ENCODE results near the gene FASTKD1.

GRCh38 chr2:169562519-169562918 lies 11.1 kb downstream of the FASTKD1 start:
- TF ChIP-seq, protein P1, sequence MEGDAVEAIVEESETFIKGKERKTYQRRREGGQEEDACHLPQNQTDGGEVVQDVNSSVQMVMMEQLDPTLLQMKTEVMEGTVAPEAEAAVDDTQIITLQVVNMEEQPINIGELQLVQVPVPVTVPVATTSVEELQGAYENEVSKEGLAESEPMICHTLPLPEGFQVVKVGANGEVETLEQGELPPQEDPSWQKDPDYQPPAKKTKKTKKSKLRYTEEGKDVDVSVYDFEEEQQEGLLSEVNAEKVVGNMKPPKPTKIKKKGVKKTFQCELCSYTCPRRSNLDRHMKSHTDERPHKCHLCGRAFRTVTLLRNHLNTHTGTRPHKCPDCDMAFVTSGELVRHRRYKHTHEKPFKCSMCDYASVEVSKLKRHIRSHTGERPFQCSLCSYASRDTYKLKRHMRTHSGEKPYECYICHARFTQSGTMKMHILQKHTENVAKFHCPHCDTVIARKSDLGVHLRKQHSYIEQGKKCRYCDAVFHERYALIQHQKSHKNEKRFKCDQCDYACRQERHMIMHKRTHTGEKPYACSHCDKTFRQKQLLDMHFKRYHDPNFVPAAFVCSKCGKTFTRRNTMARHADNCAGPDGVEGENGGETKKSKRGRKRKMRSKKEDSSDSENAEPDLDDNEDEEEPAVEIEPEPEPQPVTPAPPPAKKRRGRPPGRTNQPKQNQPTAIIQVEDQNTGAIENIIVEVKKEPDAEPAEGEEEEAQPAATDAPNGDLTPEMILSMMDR (IDR thresholded peaks at IDR 0.05), result no peak
- TF ChIP-seq USF2 (IDR thresholded peaks at IDR 0.05) (no peak), POLR2A (IDR thresholded peaks at IDR 0.05; ENCODE audit: low read length) (no peak), RFX5 (IDR thresholded peaks at IDR 0.05) (no peak), HDAC2 (IDR thresholded peaks at IDR 0.05) (no peak), POLR2AphosphoS2 (conservative IDR thresholded peaks at IDR 0.05; ENCODE audit: low read length) (no peak), ZNF302 (CRISPR knock-in tag; IDR thresholded peaks at IDR 0.05) (no peak), CHD2 (IDR thresholded peaks at IDR 0.05; ENCODE audit: low read length, partially characterized antibody) (no peak), JUN (IDR thresholded peaks at IDR 0.05) (no peak), MAFK (IDR thresholded peaks at IDR 0.05; ENCODE audit: partially characterized antibody) (no peak), EP300 (IDR thresholded peaks at IDR 0.05) (no peak), KDM1A (IDR thresholded peaks at IDR 0.05; ENCODE audit: low read depth) (no peak)
- TF ChIP-seq, protein P2, sequence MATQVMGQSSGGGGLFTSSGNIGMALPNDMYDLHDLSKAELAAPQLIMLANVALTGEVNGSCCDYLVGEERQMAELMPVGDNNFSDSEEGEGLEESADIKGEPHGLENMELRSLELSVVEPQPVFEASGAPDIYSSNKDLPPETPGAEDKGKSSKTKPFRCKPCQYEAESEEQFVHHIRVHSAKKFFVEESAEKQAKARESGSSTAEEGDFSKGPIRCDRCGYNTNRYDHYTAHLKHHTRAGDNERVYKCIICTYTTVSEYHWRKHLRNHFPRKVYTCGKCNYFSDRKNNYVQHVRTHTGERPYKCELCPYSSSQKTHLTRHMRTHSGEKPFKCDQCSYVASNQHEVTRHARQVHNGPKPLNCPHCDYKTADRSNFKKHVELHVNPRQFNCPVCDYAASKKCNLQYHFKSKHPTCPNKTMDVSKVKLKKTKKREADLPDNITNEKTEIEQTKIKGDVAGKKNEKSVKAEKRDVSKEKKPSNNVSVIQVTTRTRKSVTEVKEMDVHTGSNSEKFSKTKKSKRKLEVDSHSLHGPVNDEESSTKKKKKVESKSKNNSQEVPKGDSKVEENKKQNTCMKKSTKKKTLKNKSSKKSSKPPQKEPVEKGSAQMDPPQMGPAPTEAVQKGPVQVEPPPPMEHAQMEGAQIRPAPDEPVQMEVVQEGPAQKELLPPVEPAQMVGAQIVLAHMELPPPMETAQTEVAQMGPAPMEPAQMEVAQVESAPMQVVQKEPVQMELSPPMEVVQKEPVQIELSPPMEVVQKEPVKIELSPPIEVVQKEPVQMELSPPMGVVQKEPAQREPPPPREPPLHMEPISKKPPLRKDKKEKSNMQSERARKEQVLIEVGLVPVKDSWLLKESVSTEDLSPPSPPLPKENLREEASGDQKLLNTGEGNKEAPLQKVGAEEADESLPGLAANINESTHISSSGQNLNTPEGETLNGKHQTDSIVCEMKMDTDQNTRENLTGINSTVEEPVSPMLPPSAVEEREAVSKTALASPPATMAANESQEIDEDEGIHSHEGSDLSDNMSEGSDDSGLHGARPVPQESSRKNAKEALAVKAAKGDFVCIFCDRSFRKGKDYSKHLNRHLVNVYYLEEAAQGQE (IDR thresholded peaks at IDR 0.05), result no peak
- TF ChIP-seq, protein P3, sequence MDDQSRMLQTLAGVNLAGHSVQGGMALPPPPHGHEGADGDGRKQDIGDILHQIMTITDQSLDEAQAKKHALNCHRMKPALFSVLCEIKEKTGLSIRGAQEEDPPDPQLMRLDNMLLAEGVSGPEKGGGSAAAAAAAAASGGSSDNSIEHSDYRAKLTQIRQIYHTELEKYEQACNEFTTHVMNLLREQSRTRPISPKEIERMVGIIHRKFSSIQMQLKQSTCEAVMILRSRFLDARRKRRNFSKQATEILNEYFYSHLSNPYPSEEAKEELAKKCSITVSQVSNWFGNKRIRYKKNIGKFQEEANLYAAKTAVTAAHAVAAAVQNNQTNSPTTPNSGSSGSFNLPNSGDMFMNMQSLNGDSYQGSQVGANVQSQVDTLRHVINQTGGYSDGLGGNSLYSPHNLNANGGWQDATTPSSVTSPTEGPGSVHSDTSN (IDR thresholded peaks at IDR 0.05), result no peak

All from A549 (cell line).